Measurements from ENCODE around the gene CLDN3. TPM values are rescaled to one million over a fixed set of nuclear protein-coding genes. Genes with fewer than 3 reads are reported as not detected.
"Not testable (repeated sequence)": the region's sequence is repeated elsewhere in the genome, so short reads cannot be mapped to it uniquely, and the experiment has no call there.

Gene CLDN3, protein sequence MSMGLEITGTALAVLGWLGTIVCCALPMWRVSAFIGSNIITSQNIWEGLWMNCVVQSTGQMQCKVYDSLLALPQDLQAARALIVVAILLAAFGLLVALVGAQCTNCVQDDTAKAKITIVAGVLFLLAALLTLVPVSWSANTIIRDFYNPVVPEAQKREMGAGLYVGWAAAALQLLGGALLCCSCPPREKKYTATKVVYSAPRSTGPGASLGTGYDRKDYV
- not detected for total RNA-seq

DNA sequence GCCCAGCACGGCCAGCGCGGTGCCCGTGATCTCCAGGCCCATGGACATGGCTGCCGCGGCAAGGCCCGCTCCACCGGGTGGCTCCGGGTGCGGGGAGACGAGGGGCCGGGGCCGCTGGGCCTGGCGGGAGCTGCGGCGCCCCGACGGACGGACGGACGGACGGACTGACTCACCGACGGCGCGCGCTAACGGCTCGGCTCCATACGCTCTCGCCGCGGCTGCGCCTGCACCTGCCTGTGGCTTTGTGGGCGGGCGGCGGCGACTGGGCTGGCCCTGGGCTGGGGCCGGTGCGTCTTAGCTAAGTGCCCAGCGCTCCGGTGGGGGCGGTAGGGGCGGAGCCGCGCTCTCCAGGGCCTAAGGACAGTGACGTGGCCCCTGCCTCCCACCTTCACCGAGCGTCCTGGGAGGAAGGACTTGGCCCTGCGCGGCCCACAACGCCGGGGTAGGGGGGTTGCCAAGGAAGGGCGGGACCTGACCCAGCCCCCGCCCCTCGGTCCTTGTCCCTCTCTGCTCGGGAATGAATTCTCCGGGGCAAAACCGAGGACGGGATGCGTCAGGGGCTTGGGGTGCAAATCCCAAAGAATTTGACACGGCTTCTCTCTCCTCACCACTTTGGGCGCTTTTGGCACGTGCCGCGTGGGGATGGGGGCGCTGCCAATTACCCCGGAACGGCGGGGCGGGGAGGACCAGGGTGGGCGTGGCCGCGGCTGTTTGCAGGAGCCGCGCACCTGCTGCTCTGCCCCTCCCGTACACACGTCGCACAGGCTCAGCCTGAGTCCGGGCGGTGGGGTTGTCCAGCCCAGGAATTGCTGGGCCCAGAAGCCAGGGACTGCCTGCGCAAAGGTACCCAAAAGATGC, at the start of gene CLDN3:
Gene CLDN3, minus strand, starts transcription at position 269 of the 858 bp plus-strand sequence. Its CDS starts 221 bp downstream, at position 48.
- no peak for DNase-seq

DNA sequence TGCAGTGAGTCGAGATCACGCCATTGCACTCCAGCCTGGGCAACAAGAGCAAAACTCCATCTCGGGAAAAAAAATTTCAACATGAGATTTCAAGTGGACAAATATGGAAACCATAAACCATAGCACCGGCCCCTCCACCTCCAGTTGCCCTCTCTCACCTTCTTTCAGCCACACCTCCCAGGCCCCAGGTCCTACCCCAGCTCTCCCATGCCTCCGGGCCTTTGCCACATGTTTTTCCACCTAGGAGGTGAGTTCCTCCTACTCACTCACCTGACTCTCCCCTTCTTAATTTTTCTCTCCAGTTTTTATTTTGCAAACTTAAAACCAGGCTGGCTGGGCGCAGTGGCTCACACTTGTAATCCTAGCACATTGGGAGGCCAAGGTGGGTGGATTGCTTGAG, 47.1 kb upstream of the CLDN3 start:
- DNase-seq: no peak

DNA sequence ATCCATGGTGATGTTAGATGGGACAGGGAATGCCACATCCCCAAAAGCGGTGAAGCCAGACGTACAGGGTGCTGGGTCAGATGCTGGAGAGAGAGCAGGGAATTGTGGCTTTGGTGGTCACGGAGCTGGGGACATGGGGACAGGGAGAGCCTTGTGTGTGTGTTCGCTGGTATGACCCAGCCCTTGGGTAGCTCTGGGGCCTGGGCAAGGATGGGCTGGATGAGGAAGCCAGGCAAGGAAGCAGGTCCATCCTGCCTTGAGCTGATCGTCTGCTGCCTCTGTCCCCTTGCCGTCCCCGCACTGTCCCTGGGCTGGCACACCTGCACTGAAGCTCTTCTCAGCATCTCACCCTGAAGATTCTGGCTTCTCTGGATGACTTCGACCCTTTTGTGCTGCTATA, 45.4 kb upstream of the CLDN3 start:
- no peak for DNase-seq

DNA sequence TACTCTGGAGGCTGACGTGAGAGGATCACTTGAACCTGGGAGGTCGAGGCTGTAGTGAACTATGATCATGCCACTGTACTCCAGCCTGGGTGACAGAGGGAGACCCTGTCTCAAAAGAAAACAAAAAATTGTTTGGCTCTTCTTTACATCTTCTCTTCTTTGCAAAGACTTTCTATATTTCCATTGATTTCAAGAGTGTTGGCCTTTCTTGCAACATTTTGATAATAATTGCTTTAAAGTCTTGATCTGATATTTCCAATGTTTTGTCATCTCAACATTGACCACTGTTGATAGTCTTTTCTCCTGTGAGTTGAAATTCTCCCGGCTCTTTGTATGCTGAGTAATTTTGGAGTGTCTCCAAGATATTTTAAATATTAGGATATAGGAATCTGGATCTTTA, 42.9 kb upstream of the CLDN3 start:
- DNase-seq: no peak

DNA sequence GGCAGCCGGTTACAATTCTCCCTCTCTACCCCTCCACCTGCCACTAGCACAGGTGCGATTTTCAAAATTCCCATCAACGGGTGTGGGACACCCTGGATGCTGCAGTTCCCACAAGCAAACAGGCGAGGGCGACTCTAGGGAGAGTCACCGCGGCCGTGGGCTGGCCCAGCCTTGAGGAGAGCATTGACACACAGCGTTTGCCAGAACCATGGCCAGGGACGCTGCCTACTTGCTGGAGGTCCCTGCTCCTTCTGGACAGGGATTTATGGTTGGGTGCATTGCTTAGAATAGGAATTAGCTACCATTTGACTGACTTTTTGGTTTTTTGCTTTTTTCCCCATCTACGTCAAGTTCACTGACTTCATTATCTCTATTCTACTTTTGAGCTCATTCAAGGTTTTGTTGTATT, 41.7 kb upstream of the CLDN3 start:
- peak; percentile 26 for DNase-seq

DNA sequence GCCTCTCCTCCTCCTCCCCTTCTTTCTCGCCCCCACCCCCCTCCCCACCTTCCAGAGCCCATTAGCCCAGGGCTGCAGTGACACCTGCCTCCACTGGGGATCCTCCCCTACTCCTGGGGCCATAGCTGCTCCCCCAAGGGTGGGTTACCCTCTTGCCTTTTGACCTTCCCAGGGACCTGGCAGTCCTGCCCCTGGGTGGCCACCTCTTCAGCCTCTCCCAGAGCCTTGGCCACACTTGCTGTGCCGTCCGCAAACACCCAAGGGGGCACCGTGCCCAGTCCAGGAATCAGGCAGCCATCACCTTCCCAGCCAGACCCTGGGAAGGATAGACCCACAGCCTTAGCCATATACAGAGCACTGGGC, 40.9 kb upstream of the CLDN3 start:
- DNase-seq: no peak

DNA sequence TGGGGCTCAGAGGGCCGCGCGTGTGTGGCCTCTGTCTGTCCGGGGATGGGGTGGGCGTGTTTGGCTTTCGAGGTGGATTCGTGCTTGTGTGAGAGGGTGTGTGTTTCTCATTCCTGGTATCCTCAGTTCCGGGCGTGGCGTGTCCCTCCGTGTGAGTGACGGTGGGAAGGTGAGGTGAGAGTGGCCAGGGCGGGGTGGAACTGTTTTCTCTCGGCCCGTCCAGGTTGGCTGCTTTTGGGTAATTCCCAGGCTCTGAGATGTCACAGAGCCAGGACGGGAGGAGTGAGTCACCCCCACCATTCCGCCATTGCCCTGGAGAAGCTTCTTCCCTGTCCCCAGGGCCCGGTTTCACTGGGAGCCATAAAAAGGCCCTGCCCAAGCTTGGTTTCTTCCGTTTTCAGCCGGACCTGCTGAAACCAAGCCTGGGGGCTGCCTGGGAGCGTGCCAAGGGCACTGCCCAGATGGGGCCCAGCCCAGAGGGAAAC, 39.4 kb upstream of the CLDN3 start:
- DNase-seq: no peak

DNA sequence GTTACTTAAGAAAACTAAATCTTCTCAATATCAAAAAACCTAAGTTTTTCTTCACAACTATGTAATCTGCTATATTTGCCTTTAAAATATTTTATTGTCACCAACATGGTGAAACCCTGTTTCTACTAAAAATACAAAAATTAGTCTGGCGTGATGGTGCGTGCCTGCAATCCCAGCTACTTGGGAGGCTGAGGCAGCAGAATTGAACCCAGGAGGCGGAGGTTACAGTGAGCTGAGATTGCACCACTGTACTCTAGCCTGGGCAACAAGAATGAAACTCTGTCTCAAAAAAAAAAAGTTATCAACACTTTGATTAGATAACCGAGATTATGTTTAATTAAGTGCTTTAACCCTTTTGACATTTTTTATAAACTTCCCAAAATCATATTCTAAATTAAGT, 32.4 kb upstream of the CLDN3 start:
- no peak for DNase-seq

DNA sequence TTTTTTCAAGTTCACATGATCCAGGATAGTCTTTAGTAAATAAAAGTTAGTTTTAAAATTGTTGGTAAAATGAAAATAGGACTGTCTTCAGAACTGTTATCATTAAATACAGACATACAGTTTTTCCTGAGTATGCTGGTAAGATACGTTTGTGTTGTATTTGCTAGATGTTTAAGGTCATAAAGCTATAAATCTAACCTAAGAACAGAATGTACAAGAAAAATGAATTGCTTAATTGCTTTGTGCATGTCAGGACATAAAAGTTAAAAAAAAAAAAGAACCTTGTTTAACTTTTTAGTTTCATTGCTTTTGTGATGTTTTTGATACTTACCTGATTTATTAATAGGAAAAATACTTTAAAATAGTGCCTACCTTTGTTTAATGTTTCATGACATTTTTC, 31.5 kb upstream of the CLDN3 start:
- no peak for DNase-seq

DNA sequence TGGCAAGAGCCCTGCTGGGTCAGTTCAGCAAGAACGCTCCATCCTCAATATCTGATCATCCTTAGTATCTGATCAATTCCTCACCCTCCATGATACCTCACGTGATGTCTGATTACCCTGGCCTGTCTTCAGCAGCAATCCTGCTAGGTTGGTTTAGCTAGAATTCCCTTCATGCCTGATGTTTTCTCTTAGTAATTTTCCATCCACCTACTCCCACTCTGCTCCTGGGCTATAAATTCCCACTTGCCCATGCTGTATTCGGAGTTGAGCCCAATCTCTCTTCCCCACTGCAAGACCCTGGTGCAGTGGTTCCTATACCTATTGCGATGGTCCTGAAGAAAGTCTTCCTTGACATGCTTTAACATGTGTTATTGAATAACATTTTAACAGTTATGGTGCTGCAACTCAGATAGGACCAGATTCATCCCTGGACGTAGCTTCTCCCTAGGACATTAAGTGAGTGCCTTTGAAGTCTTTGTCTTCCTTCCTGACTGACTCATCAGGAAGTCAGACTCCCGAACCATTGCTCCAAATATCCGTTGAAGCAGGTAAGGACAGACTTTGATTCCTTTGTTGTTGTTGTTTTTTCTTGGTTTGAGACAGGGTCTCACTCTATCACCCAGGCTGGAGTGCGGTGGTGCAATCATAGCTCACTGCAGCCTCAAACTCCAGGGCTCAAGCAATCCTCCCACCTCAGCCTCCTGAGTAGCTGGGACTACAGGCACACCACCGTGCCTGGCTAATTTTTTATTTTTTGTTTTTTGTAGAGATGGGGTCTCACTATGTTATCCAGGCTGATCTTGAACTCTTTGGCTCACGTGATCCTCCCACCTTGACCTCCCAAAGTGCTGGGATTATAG, 29.4 kb upstream of the CLDN3 start:
- DNase-seq: no peak

DNA sequence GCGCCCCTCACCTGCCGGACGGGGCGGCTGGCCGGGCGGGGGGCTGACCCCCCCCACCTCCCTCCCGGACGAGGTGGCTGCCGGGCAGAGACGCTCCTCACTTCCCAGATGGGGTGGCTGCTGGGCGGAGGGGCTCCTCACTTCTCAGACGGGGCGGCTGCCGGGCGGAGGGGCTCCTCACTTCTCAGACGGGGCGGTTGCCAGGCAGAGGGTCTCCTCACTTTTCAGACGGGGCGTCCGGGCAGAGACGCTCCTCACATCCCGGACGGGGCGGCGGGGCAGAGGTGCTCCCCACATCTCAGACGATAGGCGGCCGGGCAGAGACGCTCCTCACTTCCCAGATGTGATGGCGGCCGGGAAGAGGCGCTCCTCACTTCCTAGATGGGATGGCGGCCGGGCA, 27.1 kb upstream of the CLDN3 start:
- not testable (repeated sequence) for DNase-seq

DNA sequence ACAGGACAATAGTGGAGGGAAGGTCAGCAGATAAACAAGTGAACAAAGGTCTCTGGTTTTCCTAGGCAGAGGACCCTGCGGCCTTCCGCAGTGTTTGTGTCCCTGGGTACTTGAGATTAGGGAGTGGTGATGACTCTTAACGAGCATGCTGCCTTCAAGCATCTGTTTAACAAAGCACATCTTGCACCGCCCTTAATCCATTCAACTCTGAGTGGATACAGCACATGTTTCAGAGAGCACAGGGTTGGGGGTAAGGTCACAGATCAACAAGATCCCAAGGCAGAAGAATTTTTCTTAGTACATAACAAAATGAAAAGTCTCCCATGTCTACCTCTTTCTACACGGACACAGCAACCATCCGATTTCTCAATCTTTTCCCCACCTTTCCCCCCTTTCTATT, 26.6 kb upstream of the CLDN3 start:
- DNase-seq: not testable (repeated sequence)

DNA sequence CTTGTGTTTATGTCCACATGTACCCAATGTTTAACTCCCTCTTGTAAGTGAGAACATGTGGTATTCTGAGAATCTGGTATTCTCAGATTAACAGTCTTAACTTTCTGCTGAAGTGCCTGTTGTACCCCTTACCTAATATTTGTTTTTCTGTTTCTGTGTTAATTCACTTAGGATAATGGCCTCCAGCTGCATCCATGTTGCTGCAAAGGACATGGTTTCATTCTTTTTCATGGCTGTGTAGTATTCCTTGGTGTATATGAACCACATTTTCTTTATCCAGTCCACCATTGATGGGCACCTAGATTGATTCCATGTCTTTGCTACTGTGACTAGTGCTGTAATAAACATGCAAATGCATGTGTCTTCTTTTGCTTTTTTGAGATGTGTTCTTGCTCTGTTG, 25.1 kb upstream of the CLDN3 start:
- DNase-seq: not testable (repeated sequence)

DNA sequence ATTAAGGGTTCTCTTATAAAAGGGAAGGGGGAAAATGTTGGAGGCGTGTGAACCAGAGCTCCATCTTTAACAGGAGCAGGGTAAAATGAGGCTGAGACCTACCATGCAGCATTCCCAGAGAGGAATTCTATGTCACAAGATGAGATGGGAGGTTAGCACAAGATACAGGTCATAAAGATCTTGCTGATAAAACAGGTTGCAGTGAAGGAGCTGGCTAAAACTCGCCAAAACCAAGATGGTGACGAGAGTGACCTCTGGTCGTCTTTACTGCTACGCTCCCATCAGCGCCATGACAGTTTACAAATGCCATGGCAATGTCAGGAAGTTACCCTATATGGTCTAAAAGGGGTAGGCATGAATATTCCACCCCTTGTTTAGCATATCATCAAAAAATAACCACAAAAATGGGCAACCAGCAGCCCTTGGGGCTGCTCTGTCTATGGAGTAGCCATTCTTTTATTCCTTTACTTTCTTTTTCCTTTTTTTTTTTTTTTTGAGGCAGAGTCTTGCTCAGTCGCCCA, 21.2 kb upstream of the CLDN3 start:
- DNase-seq: not testable (repeated sequence)

DNA sequence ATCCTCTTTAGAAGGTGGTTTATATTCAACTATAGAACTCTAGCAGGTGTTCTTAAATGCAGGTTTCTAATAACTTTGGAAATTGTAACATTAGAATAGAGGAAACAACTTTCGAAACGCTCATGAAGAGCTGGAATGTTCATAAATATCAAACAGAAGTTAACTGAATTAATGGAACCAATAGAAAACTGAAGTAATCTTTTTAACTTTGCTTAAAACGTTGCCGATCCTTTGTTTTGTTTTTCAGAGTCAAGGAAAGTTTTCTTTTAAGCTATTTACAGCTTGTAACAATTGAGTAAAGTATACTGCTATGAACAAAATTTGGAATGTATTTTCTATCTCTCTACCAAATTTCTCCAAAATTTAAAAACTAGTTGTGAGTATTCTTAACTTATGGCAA, 19.0 kb upstream of the CLDN3 start:
- no peak for DNase-seq

DNA sequence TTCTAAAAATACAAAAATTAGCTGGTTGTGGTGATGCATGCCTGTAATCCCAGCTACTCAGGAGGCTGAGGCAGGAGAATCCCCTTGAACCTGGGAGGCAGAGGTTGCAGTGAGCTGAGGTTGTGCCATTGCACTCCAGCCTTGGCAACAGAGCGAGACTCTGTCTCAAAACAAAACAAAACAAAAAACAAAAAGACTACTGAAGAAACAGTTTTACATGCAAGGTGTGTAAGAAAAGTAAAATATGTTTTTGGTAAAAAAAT, 17.6 kb upstream of the CLDN3 start:
- not testable (repeated sequence) for DNase-seq

DNA sequence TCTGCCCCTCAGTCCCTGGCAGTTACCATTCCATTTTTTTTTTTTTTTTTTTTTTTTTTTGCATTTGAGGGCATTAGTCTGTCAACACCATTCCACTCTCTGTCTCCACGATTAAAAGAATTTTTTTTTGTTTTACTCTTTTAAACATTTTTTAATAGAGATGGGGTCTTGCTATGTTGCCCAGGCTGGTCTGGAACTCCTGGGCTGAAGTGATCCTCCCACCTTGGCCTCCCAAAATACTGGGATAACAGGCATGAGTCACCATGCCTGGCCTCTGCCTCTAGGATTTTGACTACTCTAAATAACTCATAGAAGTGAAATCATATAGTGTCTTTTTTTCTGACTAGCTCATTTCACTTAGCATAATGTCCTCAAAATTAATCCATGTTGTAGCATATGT, 16.5 kb upstream of the CLDN3 start:
- no peak for DNase-seq

DNA sequence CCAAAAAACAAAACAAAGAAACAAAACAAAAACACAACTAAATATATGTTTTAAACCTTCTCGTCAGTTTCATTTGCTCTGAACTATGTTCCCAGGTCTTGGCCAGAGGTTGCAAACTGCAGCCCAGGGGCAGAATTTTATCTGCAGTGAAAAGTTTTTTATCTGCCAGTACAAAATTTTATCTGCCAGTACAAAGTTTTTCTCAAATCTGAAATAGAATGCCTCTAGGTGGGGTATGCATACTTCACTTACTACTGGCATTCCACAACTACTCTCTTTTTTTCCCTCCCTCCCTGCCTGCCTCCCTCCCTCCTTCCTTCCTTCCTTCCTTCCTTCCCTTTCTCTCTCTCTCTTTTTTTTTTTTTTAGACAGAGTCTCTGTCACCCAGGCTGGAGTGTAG, 9.4 kb upstream of the CLDN3 start:
- no peak for DNase-seq

DNA sequence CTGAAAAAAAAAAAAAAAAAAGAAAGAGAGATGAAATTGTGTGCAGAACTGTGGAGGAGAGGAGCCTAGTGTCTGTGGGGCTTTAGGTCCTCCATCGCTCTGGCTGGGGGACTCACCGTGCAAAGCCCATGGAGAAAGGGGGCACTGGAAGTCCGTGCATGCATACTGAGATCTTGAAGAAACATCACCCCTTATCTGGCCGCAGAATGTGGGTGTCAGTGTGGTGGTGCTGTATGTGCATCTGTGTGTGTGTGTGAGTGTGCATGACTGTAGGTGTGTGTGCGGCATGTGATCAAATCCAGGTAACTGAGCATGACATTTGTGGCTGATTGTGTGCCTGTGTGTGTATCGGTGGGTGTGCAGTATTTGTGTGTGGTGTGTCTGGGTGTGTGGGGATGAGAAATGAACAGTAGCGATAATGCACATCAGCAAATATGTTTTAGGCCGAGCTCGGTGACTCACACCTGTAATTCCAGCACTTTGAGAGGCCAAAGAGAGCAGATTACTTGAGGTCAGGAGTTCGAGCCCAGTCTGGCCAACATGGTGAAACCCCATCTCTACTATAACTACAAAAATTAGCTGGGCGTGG, 8.8 kb upstream of the CLDN3 start:
- DNase-seq: no peak

DNA sequence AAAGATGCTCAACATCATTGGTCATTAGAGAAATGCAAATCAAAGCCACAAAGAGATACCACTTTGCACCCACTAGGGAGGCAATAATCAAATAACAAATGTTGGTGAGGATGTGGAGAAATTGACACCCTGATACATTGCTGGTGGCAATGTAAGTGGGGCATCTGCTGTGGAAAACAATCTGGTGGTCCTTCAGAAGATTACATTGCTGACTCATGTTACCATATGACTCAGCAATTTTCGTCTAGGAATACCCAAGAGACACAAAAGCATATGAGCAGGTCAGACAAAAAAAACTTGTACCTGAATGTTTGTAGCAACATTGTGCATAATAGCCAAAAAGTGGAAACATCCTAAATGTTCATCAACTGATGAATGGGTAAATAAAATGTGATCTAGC, 4.9 kb upstream of the CLDN3 start:
- no peak for DNase-seq

DNA sequence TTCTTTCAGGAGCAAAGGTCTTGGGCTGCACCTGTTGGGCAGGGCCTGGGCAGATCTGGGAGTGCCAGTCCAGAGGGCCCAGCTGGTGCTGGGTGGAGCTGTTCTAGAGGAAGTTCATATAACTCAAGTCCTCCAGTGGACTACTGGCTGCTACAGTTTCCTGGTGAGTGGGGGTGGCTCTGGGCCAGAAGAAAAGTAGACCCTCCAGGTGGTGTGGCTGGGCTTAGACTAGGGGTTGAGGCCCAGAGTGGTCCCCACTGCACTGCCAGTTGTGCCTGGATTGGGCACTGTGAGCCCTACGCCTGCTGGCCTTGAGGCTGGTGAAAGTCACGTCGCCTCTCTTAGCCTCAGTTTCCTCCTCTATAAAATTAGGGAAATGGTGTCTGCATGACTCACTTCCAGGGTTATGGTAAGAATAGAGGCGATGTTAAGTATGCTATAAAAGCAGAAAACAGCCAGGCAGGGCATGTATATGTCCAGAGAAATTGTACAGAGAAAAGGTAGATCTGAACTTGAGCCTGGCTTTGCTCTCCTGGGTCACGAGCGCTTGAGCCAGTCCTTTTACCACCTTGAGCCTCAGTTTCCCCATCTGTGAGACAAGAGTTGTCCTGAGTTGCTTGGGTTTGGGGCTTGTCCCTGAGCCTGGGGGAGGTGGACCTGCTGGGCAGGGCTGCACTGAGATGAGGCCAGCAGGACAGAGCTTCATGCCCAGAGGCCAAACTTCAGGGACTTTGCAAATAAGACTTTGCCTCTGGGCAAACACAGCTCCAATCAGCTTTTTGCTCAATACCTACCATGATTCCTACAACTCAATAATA, 3.8 kb upstream of the CLDN3 start:
- DNase-seq: no peak

Measured in effector CD4-positive, alpha-beta T cell (primary cell).